ENCODE data around the gene FLT4. TPM values are rescaled to one million over a fixed set of nuclear protein-coding genes. Genes with fewer than 3 reads are reported as not detected.

FLT4 gene
- total RNA-seq, 3 donors from 2014 or later (not counting 1 experiment from before 2014, with no cell fraction given) = 0.68 to 0.92 (median 0.78) TPM

GRCh38 chr5:180595381-180596114 lies 53.9 kb downstream of the FLT4 start:
- DNase-seq = no peak
- no peaks in the 10 kb centered on the region for H3K9me3 Mint-ChIP-seq

DNA sequence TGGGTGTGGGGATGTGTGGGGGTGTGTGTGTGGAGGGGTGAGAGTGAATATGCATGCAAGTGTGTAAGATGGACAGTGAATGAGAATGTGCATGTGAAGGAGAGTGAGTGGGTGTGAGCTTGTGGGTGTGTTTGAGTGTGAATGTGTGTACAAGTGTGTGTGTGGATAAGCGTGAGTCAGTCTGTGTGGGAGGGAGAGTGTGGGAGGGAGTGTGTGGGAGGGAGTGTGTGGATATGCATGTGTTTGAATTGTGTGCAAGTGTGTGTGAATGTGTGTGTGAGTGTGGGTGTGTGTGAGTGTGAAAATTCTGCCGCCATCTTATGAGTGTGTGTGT lies 54.4 kb downstream of the FLT4 start:
- no peak overlapping the region for H3K4me3 ChIP-seq (ENCODE audit: low read length)
- H3K27ac Mint-ChIP-seq = no peak overlapping the region
- WGBS (ENCODE audit: insufficient coverage) = 89% methylated on average over 2 of the region's 2 CpGs
- H3K27me3 Mint-ChIP-seq (ENCODE audit: low read depth in 2 of 2) = peaks cover 13 to 14% of the 10 kb centered on the region in 2 donors
- DNase-seq = no peak
- H3K36me3 ChIP-seq (ENCODE audit: control insufficient read depth, insufficient read depth, low read length) = no peaks in the 10 kb centered on the region
- H3K9me3 ChIP-seq (ENCODE audit: control insufficient read depth, insufficient read depth, low read length) = no peaks in the 10 kb centered on the region
- peaks cover 3% of the 10 kb centered on the region for H3K27me3 ChIP-seq (ENCODE audit: control insufficient read depth, insufficient read depth, low read length)
- H3K36me3 Mint-ChIP-seq = no peaks in the 10 kb centered on the region
- intact Hi-C loops (cut with micrococcal nuclease) = no loop called here
- no peak overlapping the region for H3K4me3 Mint-ChIP-seq
- H3K9me3 Mint-ChIP-seq = no peaks in the 10 kb centered on the region
- TF ChIP-seq, protein P1, sequence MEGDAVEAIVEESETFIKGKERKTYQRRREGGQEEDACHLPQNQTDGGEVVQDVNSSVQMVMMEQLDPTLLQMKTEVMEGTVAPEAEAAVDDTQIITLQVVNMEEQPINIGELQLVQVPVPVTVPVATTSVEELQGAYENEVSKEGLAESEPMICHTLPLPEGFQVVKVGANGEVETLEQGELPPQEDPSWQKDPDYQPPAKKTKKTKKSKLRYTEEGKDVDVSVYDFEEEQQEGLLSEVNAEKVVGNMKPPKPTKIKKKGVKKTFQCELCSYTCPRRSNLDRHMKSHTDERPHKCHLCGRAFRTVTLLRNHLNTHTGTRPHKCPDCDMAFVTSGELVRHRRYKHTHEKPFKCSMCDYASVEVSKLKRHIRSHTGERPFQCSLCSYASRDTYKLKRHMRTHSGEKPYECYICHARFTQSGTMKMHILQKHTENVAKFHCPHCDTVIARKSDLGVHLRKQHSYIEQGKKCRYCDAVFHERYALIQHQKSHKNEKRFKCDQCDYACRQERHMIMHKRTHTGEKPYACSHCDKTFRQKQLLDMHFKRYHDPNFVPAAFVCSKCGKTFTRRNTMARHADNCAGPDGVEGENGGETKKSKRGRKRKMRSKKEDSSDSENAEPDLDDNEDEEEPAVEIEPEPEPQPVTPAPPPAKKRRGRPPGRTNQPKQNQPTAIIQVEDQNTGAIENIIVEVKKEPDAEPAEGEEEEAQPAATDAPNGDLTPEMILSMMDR (IDR thresholded peaks at IDR 0.05) = no peak
- no peaks in the 10 kb centered on the region for H3K4me1 ChIP-seq (ENCODE audit: control insufficient read depth, insufficient read depth, low read length)
- no peak for ATAC-seq
- no peaks in the 10 kb centered on the region for H3K4me1 Mint-ChIP-seq
- H3K27ac ChIP-seq (ENCODE audit: low read length) = no peak overlapping the region

More at GRCh38 chr5:180595381-180596114, 53.9 kb downstream of the FLT4 start:
- H3K36me3 ChIP-seq (ENCODE audit: control insufficient read depth, insufficient read depth, low read length) = no peaks in the 10 kb centered on the region
- TF ChIP-seq, protein P1 (IDR thresholded peaks at IDR 0.05) = no peak
- Mint-ChIP-seq H3K4me3 (no peak overlapping the region), H3K4me1 (no peaks in the 10 kb centered on the region), H3K36me3 (no peaks in the 10 kb centered on the region), H3K27me3 (ENCODE audit: low read depth in 2 of 2) (peaks cover 13 to 14% of the 10 kb centered on the region in 2 donors), H3K27ac (no peak overlapping the region)
- H3K27ac ChIP-seq (ENCODE audit: low read length) = no peak overlapping the region
- no peaks in the 10 kb centered on the region for H3K9me3 ChIP-seq (ENCODE audit: control insufficient read depth, insufficient read depth, low read length)
- peaks cover 2% of the 10 kb centered on the region for H3K27me3 ChIP-seq (ENCODE audit: control insufficient read depth, insufficient read depth, low read length)
- ATAC-seq = no peak
- H3K4me3 ChIP-seq (ENCODE audit: low read length) = no peak overlapping the region
- WGBS (ENCODE audit: insufficient coverage) = 92% methylated on average over 25 of the region's 25 CpGs
- no peaks in the 10 kb centered on the region for H3K4me1 ChIP-seq (ENCODE audit: control insufficient read depth, insufficient read depth, low read length)
- intact Hi-C loops (cut with micrococcal nuclease) = no loop called here

DNA sequence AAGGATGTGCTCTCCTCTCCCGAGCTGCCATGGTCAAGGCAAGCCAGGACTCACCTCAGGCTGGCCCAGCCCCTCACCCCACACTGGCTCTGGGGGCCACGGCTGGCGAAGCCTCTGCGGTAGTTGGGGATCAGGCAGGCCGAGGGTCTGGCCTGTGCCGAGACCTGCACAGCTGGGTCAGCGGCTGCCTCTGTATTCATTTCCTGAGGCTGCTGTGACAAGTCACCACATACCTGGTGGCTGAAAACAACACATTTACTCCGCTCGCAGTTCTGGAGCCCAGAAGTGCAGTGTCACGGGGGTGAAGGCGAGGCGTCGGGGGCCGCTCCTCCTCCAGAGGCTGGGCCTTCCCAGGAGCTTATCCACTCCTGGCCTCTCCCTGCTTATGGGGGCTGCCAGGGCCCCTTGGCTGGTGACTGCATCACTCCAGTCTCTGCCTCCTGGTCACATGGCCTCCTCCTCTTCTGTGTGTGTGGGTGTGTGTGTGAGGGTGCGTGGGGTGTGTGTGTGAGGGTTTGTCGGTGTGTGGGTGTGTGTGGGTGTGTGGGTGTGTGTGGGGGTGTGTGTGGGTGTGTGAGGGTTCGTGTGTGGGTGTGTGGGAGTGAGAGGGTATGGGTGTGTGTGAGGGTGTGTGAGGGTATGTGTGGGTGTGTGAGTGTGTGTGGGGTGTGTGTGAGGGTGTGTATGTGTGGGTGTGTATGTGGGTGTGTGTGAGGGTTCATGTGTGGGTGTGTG lies 54.9 kb downstream of the FLT4 start:
- H3K27me3 ChIP-seq (ENCODE audit: control insufficient read depth, insufficient read depth, low read length) = peaks cover 7% of the 10 kb centered on the region
- intact Hi-C loops (cut with micrococcal nuclease) = no loop called here
- Mint-ChIP-seq H3K4me3 (no peak overlapping the region), H3K4me1 (no peaks in the 10 kb centered on the region), H3K36me3 (no peaks in the 10 kb centered on the region), H3K9me3 (no peaks in the 10 kb centered on the region), H3K27me3 (ENCODE audit: low read depth in 2 of 2) (peaks cover 14 to 19% of the 10 kb centered on the region in 2 donors), H3K27ac (no peak overlapping the region)
- H3K4me1 ChIP-seq (ENCODE audit: control insufficient read depth, insufficient read depth, low read length) = no peaks in the 10 kb centered on the region
- no peak overlapping the region for H3K27ac ChIP-seq (ENCODE audit: low read length)
- no peaks in the 10 kb centered on the region for H3K36me3 ChIP-seq (ENCODE audit: control insufficient read depth, insufficient read depth, low read length)
- H3K4me3 ChIP-seq (ENCODE audit: low read length) = no peak overlapping the region
- H3K9me3 ChIP-seq (ENCODE audit: control insufficient read depth, insufficient read depth, low read length) = no peaks in the 10 kb centered on the region
- DNase-seq (no peak), ATAC-seq (peak in 1 of 3 donors; percentile 36)
- TF ChIP-seq, protein P1 (IDR thresholded peaks at IDR 0.05) = no peak
- WGBS (ENCODE audit: insufficient coverage) = 80% methylated on average over 17 of the region's 17 CpGs
